Measurements from ENCODE around the gene RIMKLB.
"Not testable (repeated sequence)": the region's sequence is repeated elsewhere in the genome, so short reads cannot be mapped to it uniquely, and the experiment has no call there.

The RIMKLB gene

GRCh38 chr12:8813572-8814357 is 116.0 kb downstream of the RIMKLB start:
- H3K4me3 ChIP-seq (ENCODE audit: low read length): no peak overlapping the region
- TF ChIP-seq ZNF274 (IDR thresholded peaks at IDR 0.05; ENCODE audit: low read depth, low read length): no peak

- H3K4me3 ChIP-seq (ENCODE audit: low read length): no peak overlapping the region
Measured at GRCh38 chr12:8816448-8817050, 118.8 kb downstream of the RIMKLB start.

GRCh38 chr12:8817856-8818255 is 120.1 kb downstream of the RIMKLB start:
- TF ChIP-seq ZNF274 (IDR thresholded peaks at IDR 0.05; ENCODE audit: low read depth, low read length): no peak

More at GRCh38 chr12:8816448-8817050, 118.8 kb downstream of the RIMKLB start:
- TF ChIP-seq ZNF274 (IDR thresholded peaks at IDR 0.05; ENCODE audit: low read depth, low read length): no peak

GRCh38 chr12:8818526-8818925 is 120.7 kb downstream of the RIMKLB start:
- TF ChIP-seq ZNF274 (IDR thresholded peaks at IDR 0.05; ENCODE audit: low read depth, low read length): no peak

More at GRCh38 chr12:8817856-8818255, 120.1 kb downstream of the RIMKLB start:
- H3K4me3 ChIP-seq (ENCODE audit: low read length): no peak overlapping the region

GRCh38 chr12:8819666-8819980 is 121.8 kb downstream of the RIMKLB start:
- TF ChIP-seq ZNF274 (IDR thresholded peaks at IDR 0.05; ENCODE audit: low read depth, low read length): no peak
- no peak overlapping the region for H3K4me3 ChIP-seq (ENCODE audit: low read length)

More at GRCh38 chr12:8818526-8818925, 120.7 kb downstream of the RIMKLB start:
- no peak overlapping the region for H3K4me3 ChIP-seq (ENCODE audit: low read length)

GRCh38 chr12:8820676-8821407 is 123.1 kb downstream of the RIMKLB start:
- H3K4me3 ChIP-seq (ENCODE audit: low read length): not testable (repeated sequence)

- no peak for TF ChIP-seq ZNF274 (IDR thresholded peaks at IDR 0.05; ENCODE audit: low read depth, low read length)
- no peak overlapping the region for H3K4me3 ChIP-seq (ENCODE audit: low read length)
Measured at GRCh38 chr12:8821591-8821990, 123.8 kb downstream of the RIMKLB start.

- no peak within 1 kb of the TSS for H3K4me3 ChIP-seq (ENCODE audit: low read length)
- TF ChIP-seq ZNF274 (IDR thresholded peaks at IDR 0.05; ENCODE audit: low read depth, low read length): no peak
Measured at GRCh38 chr12:8822298-8822697, 124.5 kb downstream of the RIMKLB start, which contains the start of gene A2ML1. Gene A2ML1, plus strand, starts transcription at chr12:8822621. Its CDS starts 31 bp downstream, at chr12:8822652.

GRCh38 chr12:8823565-8824300 is 125.9 kb downstream of the RIMKLB start:
- no peak overlapping the region for H3K4me3 ChIP-seq (ENCODE audit: low read length)
- TF ChIP-seq ZNF274 (IDR thresholded peaks at IDR 0.05; ENCODE audit: low read depth, low read length): no peak

- H3K4me3 ChIP-seq (ENCODE audit: low read length): no peak overlapping the region
- no peak for TF ChIP-seq ZNF274 (IDR thresholded peaks at IDR 0.05; ENCODE audit: low read depth, low read length)
Measured at GRCh38 chr12:8827551-8828256, 129.9 kb downstream of the RIMKLB start.

- H3K4me3 ChIP-seq (ENCODE audit: low read length): no peak overlapping the region
- no peak for TF ChIP-seq ZNF274 (IDR thresholded peaks at IDR 0.05; ENCODE audit: low read depth, low read length)
Measured at GRCh38 chr12:8828257-8829124, 130.7 kb downstream of the RIMKLB start.

GRCh38 chr12:8829125-8829518 is 131.3 kb downstream of the RIMKLB start:
- H3K4me3 ChIP-seq (ENCODE audit: low read length): no peak overlapping the region
- TF ChIP-seq ZNF274 (IDR thresholded peaks at IDR 0.05; ENCODE audit: low read depth, low read length): no peak

GRCh38 chr12:8829621-8830020 is 131.8 kb downstream of the RIMKLB start:
- no peak for TF ChIP-seq ZNF274 (IDR thresholded peaks at IDR 0.05; ENCODE audit: low read depth, low read length)
- H3K4me3 ChIP-seq (ENCODE audit: low read length): no peak overlapping the region

All from GM08714 (cell line).